Activated CD8-positive, alpha-beta memory T cell treated with anti-CD3 and anti-CD28 coated beads, Interleukin-2, amount 10 ng/mL, durations not matched to agents 7 days and 5 days (primary cell): Measurements from ENCODE around the gene SLC35G1. TPM values are rescaled to one million over a fixed set of nuclear protein-coding genes. Genes with fewer than 3 reads are reported as not detected.

ENCODE experiments used
- ATAC-seq: fragments of 150-1000 bp; cut with Tn5 transposase; one replicate; pipeline ENCODE4 v1.10.0; 2021; ENCODE audit warnings: moderate library complexity
- CTCF ChIA-PET: fragments of 350-600 bp; sonication (Branson Sonifier 250); formaldehyde crosslinking; loops from one replicate; lab custom pipeline; 2021; ENCODE audit warnings: antibody characterized with exemption; lab: Charles Lee
- DNase-seq: peaks from one replicate; pipeline ENCODE4 v3.0.0-alpha.2; 2020
- H3K27ac Mint-ChIP-seq: one replicate; pipeline ENCODE4 v1.8.0; 2021; ENCODE audit warnings: mild to moderate bottlenecking, mixed read lengths
- H3K27me3 Mint-ChIP-seq: one replicate; pipeline ENCODE4 v1.8.0; 2021; ENCODE audit warnings: mixed read lengths
- H3K36me3 Mint-ChIP-seq: one replicate; pipeline ENCODE4 v1.8.0; 2021; ENCODE audit warnings: mild to moderate bottlenecking, mixed read lengths
- H3K4me1 Mint-ChIP-seq: one replicate; pipeline ENCODE4 v1.8.0; 2021; ENCODE audit warnings: mixed read lengths
- H3K4me3 Mint-ChIP-seq: one replicate; pipeline ENCODE4 v1.8.0; 2021; ENCODE audit warnings: mild to moderate bottlenecking, moderate library complexity, mixed read lengths
- H3K9me3 Mint-ChIP-seq: one replicate; pipeline ENCODE4 v1.8.0; 2022; ENCODE audit warnings: low read depth, mixed read lengths
- total RNA-seq, 2 experiments: library from RNA; stranded (reverse); gene quantifications; one replicate each; pipeline ENCODE4 v1.2.3, GENCODE V29; 2021

SLC35G1 gene
- total RNA-seq, 2 experiments from 2014 or later: 4.1 to 6.1 TPM

GRCh38 chr10:93904901-93905300, 11.1 kb downstream of the SLC35G1 start:
- Mint-ChIP-seq H3K27ac (no peak overlapping the region), H3K27me3 (no peaks in the 10 kb centered on the region), H3K36me3 (peaks cover 17% of the 10 kb centered on the region), H3K9me3 (no peaks in the 10 kb centered on the region), H3K4me3 (no peak overlapping the region), H3K4me1 (peaks cover 1% of the 10 kb centered on the region)
- DNase-seq: no peak
- ATAC-seq: no peak
- CTCF ChIA-PET: no interaction called here

DNA sequence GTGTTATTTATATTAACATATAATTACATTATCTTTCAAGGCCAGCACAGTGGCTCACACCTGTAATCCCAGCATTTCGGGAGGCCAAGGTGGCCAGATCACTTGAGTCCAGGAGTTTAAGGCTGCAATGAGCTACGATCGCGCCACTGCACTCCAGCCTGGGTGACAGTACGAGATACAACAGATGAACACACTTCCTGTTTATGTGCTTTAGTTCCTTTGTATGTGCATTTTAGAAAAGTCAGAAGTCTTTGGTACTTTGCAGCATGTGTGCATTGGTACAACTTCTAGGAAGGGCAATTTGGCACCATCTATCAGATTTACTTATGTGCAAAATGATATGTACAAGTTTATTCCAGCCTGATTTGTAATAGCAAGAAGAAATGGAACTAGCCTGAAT, 13.3 kb downstream of the SLC35G1 start:
- H3K36me3 Mint-ChIP-seq: peaks cover 11% of the 10 kb centered on the region
- H3K27me3 Mint-ChIP-seq: no peaks in the 10 kb centered on the region
- H3K4me1 Mint-ChIP-seq: no peaks in the 10 kb centered on the region

GRCh38 chr10:93911866-93912265, 18.1 kb downstream of the SLC35G1 start:
- H3K4me1 Mint-ChIP-seq: no peaks in the 10 kb centered on the region
- no peak for ATAC-seq

More for the DNA sequence above, 13.3 kb downstream of the SLC35G1 start:
- Mint-ChIP-seq H3K27ac (no peak overlapping the region), H3K4me3 (no peak overlapping the region), H3K9me3 (no peaks in the 10 kb centered on the region)
- ATAC-seq (no peak), DNase-seq (no peak)
- CTCF ChIA-PET: interaction anchor here (1.7 kb wide), 1 partner anchor 10 kb away, joined by 6 read pairs; no protein-coding TSS in a partner anchor

GRCh38 chr10:93912444-93912843, 18.7 kb downstream of the SLC35G1 start:
- Mint-ChIP-seq H3K4me1 (no peaks in the 10 kb centered on the region), H3K9me3 (no peaks in the 10 kb centered on the region), H3K27me3 (no peaks in the 10 kb centered on the region), H3K36me3 (peaks cover 6% of the 10 kb centered on the region), H3K4me3 (no peak overlapping the region), H3K27ac (no peak overlapping the region)
- CTCF ChIA-PET: no interaction called here
- no peak for ATAC-seq
- DNase-seq: no peak

More at GRCh38 chr10:93911866-93912265, 18.1 kb downstream of the SLC35G1 start:
- Mint-ChIP-seq H3K4me3 (no peak overlapping the region), H3K9me3 (no peaks in the 10 kb centered on the region), H3K36me3 (peaks cover 11% of the 10 kb centered on the region), H3K27ac (no peak overlapping the region), H3K27me3 (no peaks in the 10 kb centered on the region)
- CTCF ChIA-PET: no interaction called here
- no peak for DNase-seq

- CTCF ChIA-PET: no interaction called here
- DNase-seq (no peak), ATAC-seq (no peak)
- H3K9me3 Mint-ChIP-seq: no peaks in the 10 kb centered on the region
- no peaks in the 10 kb centered on the region for H3K27me3 Mint-ChIP-seq
- H3K4me1 Mint-ChIP-seq: no peaks in the 10 kb centered on the region
- peaks cover under 1% of the 10 kb centered on the region for H3K36me3 Mint-ChIP-seq
- H3K27ac Mint-ChIP-seq: no peak overlapping the region
- no peak overlapping the region for H3K4me3 Mint-ChIP-seq
Observed at GRCh38 chr10:93913706-93914105, 19.9 kb downstream of the SLC35G1 start.

DNA sequence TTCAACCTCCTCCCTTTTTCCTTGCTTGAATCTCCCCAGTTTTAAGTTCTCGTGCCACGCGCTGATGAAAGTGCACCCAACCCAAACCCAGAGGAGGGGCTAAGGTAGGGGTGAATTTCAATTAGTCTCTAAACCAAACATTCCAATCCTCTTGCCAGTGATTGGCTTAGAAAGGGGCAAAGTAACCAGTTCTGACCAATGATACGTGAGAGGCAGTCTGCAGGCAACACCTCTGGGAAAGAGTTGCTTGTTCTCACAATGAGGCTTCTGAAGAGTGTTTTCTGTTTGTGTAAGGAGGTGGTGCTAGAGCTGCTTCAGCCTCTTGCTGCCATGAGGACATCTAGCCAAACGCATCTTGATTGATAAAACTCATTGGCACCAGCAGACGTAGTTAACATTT, 21.8 kb downstream of the SLC35G1 start:
- no peaks in the 10 kb centered on the region for H3K27me3 Mint-ChIP-seq
- H3K36me3 Mint-ChIP-seq: no peaks in the 10 kb centered on the region
- ATAC-seq (no peak), DNase-seq (no peak)
- H3K27ac Mint-ChIP-seq: no peak overlapping the region
- no peaks in the 10 kb centered on the region for H3K4me1 Mint-ChIP-seq
- H3K9me3 Mint-ChIP-seq: no peaks in the 10 kb centered on the region
- no peak overlapping the region for H3K4me3 Mint-ChIP-seq
- CTCF ChIA-PET: interaction anchor here (1.9 kb wide), 1 partner anchor 8 kb away, joined by 6 read pairs; no protein-coding TSS in a partner anchor

DNA sequence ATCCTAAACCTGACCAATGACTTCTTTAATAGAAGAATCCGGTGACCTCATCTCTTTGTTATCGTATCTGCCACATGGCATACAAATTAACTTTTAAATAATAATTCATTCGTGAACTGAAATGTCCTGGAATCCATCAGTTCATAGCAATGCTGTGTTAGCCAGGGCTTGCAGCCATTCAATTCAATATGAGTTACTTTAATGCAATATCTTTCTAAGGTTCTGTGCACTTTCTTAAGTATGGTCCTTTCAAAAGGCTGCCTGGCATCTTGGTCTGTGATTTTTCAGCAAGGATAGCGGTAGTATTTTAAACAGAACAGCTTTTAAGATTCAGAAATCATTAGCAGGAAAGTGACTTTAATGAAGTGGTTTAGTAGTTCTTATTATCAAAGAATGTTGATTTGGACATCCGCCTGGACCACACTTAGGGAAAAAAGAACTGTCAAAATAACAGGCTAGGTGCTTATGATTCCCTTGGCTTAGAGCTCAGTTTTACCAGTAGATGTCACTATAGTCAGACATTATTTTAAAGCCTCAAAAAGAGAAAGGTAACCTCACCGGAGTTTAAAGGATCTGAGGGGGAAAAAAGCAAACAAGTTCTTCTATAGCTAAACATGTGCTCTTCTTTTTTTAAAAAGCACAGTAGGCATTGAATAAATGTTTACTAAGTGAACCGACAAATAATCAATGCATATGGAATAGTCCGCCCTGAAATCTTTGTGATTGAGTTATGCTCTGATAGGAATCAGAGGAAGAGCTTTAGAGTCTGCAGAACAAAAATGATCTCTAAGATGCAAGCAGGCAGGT, 22.7 kb downstream of the SLC35G1 start:
- CTCF ChIA-PET: interaction anchor here (0.8 to 2.2 kb wide), 8 partner anchors 9 to 526 kb away, joined by 3 to 18 read pairs (median 4); no protein-coding TSS in a partner anchor
- ATAC-seq: no peak
- Mint-ChIP-seq H3K36me3 (no peaks in the 10 kb centered on the region), H3K4me1 (no peaks in the 10 kb centered on the region), H3K4me3 (no peak overlapping the region), H3K27ac (no peak overlapping the region), H3K27me3 (no peaks in the 10 kb centered on the region), H3K9me3 (no peaks in the 10 kb centered on the region)
- no peak for DNase-seq

GRCh38 chr10:93917064-93917391, 23.2 kb downstream of the SLC35G1 start:
- ATAC-seq: no peak
- Mint-ChIP-seq H3K4me1 (no peaks in the 10 kb centered on the region), H3K27me3 (no peaks in the 10 kb centered on the region), H3K36me3 (no peaks in the 10 kb centered on the region), H3K4me3 (no peak overlapping the region), H3K27ac (no peak overlapping the region), H3K9me3 (no peaks in the 10 kb centered on the region)
- CTCF ChIA-PET: interaction anchor here (0.8 to 2.2 kb wide), 8 partner anchors 9 to 525 kb away, joined by 3 to 18 read pairs (median 4); no protein-coding TSS in a partner anchor
- no peak for DNase-seq

DNA sequence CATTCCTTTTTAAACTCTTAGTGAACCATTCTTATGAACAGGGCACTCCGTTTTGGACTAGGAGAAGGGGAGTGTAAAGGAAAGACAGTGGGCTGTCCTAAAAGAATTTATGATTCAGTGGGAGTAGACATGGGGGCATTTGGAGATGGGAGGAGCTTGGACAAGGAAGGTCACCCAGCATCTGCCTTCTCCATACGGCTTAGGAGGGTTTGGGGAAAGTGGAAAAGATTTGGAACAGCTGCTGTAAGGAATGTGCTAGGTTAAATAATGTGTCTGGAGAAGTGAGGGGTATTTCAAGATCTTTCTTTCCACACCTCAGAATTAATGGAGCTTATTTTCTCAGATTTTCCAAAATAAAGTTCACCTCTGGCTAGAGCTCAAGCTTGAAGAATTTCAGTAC, 24.0 kb downstream of the SLC35G1 start:
- ATAC-seq (no peak), DNase-seq (no peak)
- no peaks in the 10 kb centered on the region for H3K27me3 Mint-ChIP-seq
- H3K27ac Mint-ChIP-seq: no peak overlapping the region
- H3K4me3 Mint-ChIP-seq: no peak overlapping the region
- no peaks in the 10 kb centered on the region for H3K4me1 Mint-ChIP-seq
- CTCF ChIA-PET: interaction anchor here (1.6 to 2.2 kb wide), 3 partner anchors 10 to 403 kb away, joined by 6 to 18 read pairs (median 8); no protein-coding TSS in a partner anchor
- H3K36me3 Mint-ChIP-seq: no peaks in the 10 kb centered on the region
- H3K9me3 Mint-ChIP-seq: no peaks in the 10 kb centered on the region

DNA sequence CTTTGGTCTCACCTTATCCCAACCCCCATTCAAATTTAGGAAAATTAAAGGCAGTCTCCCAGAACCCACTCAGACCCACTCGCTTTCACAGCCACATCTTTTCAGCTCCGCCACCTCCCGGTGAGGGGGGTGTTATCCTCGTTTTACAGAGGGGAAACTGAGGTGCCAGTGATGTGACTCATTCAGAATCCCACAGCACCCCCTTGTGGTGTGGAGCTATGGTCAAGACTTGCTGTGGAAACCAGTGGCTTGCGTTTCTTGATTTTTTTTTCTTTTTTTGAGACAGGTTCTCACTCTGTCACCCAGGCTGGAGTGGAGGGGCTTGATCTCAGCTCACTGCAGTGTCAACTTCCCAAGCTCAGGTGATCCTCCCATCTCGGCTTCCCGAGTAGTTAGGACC, 27.6 kb downstream of the SLC35G1 start:
- Mint-ChIP-seq H3K4me3 (no peak overlapping the region), H3K27ac (no peak overlapping the region), H3K9me3 (no peaks in the 10 kb centered on the region), H3K4me1 (no peaks in the 10 kb centered on the region), H3K27me3 (no peaks in the 10 kb centered on the region), H3K36me3 (no peaks in the 10 kb centered on the region)
- DNase-seq (peak; percentile 44), ATAC-seq (no peak)
- CTCF ChIA-PET: interaction anchor here (0.7 to 1.8 kb wide), 7 partner anchors 15 to 419 kb away, joined by 3 to 5 read pairs (median 3); partner anchors contain the start of gene SLC35G1

- DNase-seq (no peak), ATAC-seq (no peak)
- CTCF ChIA-PET: no interaction called here
- Mint-ChIP-seq H3K27ac (no peak overlapping the region), H3K4me1 (no peaks in the 10 kb centered on the region), H3K36me3 (no peaks in the 10 kb centered on the region), H3K4me3 (no peak overlapping the region), H3K9me3 (peaks cover 2% of the 10 kb centered on the region), H3K27me3 (no peaks in the 10 kb centered on the region)
Observed at GRCh38 chr10:93926613-93927012, 32.8 kb downstream of the SLC35G1 start.

DNA sequence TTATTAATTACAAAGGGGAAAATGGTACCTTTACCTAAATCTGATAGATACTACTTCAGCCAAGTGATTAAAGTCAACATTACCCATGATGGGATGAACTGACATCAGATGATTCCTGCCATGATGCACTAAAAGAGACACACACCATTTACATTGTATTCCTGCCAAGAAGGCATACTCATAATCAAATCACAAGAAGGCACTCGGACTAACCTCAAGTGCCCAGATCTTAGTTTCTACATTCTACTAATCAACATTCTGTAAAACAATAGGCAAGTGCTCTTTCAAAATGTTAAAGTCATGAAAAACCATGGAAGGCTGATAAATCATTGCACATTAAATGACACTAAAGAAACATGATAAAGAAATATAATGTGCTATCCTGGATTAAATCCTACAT, 44.4 kb downstream of the SLC35G1 start:
- Mint-ChIP-seq H3K27me3 (no peaks in the 10 kb centered on the region), H3K4me1 (no peaks in the 10 kb centered on the region), H3K36me3 (no peaks in the 10 kb centered on the region), H3K27ac (no peak overlapping the region), H3K4me3 (no peak overlapping the region), H3K9me3 (no peaks in the 10 kb centered on the region)
- ATAC-seq (no peak), DNase-seq (no peak)
- CTCF ChIA-PET: no interaction called here

DNA sequence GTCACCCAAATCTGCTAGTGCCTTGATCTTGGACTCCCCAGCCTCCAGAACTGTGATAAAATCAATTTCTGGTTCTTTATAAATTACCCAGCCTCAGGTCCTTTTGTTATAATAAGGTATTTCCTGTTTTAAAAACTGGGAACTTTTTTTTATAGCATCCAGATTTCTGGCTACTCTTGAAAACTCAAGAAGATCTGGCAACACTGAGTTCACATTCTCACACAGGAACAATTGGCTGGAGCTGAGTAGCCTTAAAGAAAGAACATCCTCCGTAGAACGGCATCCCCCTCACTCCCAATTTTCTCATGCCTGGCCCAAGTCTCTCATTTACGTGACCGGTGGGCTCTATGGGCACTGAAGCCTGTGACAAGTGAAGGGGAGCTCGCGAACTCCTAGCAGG, 47.1 kb downstream of the SLC35G1 start:
- H3K27me3 Mint-ChIP-seq: no peaks in the 10 kb centered on the region
- no peaks in the 10 kb centered on the region for H3K4me1 Mint-ChIP-seq
- H3K9me3 Mint-ChIP-seq: no peaks in the 10 kb centered on the region
- no peak overlapping the region for H3K27ac Mint-ChIP-seq
- DNase-seq (no peak), ATAC-seq (no peak)
- no peak overlapping the region for H3K4me3 Mint-ChIP-seq
- no peaks in the 10 kb centered on the region for H3K36me3 Mint-ChIP-seq
- CTCF ChIA-PET: no interaction called here

DNA sequence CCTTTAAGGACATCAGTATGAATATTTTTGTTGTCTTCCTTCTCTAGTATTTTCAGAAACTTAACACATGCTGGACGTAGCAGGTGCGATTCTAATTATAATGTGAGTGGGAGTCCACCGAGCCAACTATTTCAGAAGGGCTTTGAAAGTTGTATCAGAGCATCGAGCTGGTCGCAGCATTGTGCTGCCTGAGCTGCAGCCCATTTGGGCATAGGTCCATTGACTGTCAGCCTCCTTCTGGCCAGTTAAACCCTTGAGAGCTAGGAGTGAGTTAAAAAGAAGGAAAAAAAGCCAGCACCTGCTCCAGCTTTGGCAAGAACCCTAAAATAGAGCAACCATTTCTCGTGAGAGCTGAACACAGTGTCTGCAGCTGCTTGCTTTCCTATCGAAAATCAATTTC, 47.8 kb downstream of the SLC35G1 start:
- Mint-ChIP-seq H3K9me3 (no peaks in the 10 kb centered on the region), H3K27ac (no peak overlapping the region), H3K4me1 (no peaks in the 10 kb centered on the region), H3K27me3 (no peaks in the 10 kb centered on the region), H3K36me3 (no peaks in the 10 kb centered on the region), H3K4me3 (no peak overlapping the region)
- DNase-seq (no peak), ATAC-seq (no peak)
- CTCF ChIA-PET: no interaction called here
